Stimulated activated CD4-positive, alpha-beta T cell treated with anti-CD3 and anti-CD28 coated beads, Interleukin-12 subunit alpha, Interleukin-12 subunit beta, amount 100 ng/mL, for 24 hours (primary cell): Measurements from ENCODE around the gene CGRRF1.

Source experiments
- DNase-seq, 2 experiments: peaks; one replicate each; pipeline ENCODE4 v3.0.0-alpha.2; 2020; ENCODE audit warnings: low read depth in 2 of 2

CGRRF1 gene

DNA sequence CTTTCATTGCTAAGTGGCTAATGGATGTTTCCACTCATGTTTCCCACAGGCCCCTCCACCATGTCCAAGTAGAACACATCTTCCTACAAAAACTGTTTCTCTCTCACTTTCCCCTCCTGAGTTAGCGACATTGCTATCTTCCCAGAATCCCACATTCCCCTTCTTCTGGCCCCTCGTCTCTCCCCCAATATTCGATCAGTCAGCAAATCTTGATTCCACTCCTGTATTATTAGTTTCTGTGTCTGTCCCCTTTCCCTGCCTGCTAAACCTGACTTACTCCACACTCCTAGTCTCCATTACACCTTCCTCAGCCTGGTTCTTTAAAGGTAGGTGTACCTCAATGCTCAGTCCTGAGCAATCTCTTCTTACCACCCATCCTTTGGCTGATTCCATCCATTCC lies 37.9 kb downstream of the CGRRF1 start:
- no peak for DNase-seq

DNA sequence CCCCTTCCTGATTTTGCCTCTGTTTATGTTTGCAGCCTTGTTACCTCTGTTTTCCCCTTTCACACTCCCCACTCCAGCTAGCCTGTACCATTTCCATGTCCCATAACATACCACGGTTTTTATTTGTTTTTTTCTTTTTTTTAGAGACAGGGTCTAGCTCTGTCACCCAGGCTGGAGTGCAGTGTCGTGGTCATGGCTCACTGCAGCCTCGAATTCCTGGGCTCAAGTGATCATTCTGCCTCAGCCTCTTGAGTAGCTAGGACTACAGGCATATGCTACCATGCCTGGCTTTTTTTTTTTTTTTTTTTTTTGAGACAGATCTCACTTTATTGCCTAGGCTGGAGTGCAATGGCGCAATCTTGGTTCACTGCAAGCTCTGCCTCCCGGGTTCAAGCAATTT lies 38.8 kb downstream of the CGRRF1 start:
- DNase-seq = no peak

DNA sequence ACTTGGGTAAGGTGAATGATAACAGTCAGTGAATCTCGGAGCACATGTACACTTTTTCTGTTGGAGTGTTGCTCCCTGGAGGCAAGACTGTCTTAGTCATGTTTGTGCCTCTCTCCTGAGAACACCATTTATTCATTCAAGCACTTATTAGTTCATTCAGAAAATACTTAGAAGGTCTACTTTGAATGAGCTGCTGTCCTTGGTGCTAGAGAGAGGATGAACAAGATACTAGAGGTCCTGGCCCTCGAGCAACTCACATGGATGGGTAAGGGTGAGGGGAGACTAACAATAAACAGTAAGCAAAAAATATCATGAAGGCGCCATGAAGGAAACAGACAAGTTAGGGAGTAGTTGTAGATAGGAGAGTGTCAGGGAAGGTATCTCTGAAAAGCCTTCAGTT lies 40.2 kb downstream of the CGRRF1 start:
- no peak for DNase-seq

DNA sequence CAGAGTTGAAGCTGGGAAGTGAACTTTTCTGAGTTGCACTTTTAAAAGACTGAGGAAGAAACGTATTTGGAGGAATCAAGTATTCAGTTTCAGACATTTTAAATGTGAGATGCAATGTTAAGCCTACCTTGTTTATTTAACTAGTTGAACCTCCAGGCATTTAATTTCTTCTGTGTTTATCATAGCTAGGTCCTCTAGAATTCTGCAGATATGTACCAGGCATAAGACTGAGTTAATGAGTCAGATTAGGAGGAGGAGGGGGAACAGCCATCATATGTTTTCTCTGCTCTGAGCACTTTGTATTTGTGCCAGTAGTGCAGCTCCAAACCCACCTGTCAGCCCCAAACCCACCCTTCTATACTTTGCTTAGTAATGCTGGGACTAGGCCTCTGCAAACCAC lies 40.8 kb downstream of the CGRRF1 start:
- no peak for DNase-seq

DNA sequence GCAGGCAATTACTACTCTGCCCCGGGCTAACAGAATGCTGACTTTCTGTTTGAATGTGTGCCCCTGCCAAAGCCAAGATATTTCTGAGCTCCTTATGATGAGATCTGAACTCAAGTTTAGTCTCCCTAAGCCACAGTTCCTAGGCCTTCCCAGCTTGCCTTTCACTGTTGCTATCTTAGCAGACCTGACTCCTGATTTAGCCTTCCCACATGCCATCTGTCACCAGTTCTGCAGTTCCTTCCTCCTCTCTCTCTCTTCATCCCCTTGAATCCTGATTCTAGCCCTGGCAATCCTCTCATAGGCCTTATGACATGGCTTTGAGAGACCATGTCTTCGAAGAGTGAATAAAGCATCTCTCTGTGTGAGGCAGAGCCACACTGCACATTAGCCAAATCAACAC lies 44.7 kb downstream of the CGRRF1 start:
- DNase-seq = no peak

DNA sequence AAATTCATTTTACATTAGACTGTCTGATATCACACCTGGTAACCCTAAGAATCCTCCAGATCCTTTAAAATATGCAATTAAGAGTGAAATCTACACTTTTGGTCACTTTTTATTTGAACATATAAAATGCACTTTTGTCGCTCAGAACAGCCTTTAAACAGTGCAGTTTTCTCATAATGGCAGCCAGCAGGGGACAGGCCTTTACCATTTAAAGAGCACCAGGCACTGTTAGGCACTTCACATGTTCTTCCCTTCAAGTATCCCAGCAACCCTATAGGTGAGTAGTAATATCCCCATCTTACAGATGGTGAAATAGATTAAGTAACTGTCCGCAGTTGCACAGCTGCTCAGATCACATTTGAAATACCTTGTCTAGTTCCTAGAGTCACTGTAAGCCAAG lies 45.9 kb downstream of the CGRRF1 start:
- no peak for DNase-seq

DNA sequence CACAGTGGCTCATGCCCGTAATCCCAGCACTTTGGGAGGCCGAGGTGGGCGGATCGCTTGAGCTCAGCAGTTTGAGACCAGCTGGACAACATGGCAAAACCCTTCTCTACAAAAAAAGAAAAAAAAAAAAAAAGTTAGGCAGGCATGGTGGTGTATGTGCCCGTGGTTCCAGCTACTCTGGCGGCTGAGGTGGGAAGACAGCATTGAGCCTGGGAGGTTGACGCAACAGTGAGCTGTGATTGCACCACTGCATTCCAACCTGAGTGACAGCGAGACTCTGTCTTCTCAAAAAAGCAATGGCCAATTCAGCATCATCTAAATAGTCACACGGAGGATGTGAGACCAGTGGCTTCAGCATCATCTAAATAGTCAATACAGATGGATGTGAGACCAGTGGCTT lies 46.8 kb downstream of the CGRRF1 start:
- no peak for DNase-seq

DNA sequence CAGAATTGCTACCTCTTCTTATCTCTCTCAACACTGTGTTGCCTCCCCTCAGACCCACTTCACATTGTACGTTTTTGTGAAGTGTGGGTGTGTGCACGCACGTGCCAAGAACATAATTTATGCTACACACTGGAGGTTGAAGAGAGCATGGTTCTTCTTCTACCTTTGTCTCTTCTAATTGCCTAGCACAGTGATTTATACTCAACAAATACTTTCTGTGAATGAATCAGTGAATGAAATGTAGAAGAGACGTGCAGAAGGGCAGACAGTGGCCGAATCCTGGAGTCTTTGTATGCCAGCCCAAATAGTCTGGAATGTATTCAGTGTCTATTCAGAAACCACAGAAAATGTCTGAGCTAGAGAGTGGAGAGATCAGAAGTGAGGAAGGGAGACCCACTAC lies 52.6 kb downstream of the CGRRF1 start:
- no peak for DNase-seq

DNA sequence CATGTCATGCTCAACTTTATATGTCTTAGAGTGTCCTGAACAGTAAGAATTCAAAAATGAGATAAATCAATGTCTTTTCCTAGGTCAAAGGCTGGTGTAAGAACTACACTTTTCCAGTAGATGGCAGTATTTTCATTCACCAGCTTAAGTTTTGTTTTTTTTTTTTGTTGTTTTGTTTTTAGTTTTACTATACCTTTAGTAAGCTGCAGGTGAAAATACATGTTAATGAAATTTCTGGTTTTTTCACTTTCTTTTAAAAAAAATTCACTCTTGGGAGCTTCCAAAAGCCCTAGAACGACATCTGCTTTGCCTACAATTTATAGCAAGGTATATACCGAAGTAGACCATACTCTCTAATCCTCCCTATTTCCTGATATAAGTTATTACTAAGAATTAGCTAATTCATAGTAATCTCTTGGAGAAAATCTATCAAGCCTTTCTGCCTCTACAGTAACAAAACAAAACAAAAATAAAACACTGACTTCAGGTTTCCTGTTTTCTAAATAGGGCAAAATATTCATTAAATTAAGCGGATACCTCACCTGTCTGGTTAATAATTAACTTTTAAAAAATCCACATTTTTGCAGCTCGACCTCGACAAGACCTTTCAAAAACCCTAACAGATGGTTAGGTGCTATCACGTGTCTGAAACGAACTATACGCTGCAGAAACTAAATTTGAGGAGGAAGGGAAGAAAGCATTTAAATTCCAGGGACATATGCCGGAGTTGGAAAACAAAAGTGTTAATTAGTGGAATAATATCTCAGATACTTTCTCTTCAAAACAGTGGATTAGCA lies 54.6 kb downstream of the CGRRF1 start:
- no peak for DNase-seq

DNA sequence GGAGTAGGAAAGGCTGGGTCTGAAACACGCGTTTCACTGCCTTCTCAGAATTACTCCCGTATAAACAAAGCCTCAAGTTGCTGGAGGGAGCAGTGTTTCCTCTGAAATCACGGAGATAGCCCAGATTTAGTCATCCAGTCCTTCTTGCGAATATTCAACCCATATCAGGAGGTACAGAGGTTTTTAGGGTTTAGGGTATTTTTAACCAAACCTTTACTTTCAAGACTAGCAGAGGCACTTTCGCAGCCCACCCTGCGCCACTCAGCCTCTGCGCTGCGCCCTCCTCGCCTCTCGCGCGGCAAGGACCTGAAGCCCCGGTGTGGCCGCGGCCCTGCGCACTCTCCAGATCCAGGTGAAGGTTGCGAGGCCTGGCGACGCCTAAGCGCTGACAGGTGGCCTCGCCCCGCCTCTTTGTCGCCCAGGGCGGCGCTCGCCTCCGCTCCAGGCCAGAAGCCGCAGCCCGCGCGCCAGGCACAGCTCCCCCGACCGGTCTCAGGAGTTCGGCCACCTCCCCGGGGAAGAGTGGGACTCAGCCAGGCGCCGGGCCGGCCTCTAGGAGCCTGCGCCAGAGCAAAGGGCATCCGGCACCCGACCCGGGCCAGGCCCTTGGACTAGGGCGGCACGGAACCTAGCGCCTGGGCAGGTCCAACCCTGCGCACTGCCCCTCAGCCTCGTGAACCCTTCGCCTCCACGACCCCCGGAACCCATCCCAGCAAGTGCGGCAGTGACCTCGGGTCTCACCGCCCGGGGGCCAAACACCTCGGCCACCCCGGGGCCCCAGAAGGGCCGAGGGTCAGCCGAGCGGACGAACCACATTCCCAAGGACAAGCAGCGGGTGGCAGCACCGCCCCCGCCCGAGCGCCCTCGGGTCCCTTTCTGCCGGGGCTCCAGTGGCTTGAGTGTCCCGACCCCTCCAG lies 55.4 kb downstream of the CGRRF1 start:
- peak in 1 of 2 experiments; percentile 46 for DNase-seq

DNA sequence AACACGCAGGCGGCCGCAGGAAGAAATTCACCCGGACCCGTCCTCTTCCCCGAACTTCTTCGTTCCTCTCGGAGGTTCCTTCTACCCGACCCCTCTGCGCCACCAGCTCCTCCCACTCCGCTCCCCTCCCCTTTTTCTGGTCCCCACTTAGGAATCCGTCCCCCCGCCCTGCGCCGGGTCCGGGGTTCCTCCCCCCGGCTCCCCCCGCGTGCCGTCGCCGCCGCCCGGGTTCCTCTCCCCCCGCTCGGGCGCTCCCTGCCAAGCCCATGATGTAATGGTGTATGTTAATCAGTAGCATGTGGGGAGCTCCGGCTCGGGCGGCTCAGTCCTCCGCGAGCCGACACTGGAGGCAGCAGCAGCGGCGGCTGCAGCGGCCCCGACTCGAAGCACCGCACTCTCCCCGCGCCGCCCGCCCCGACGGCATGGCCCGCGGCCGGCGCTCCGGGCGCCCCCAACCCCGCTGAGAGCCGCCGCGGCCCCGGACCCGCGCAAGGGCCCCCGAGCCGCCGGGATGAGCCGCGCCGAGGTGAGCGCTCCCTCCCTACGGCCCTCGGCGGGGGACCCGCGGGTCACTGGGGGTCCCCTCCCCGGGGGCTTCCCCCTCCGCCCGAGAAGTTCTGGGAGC lies 56.2 kb downstream of the CGRRF1 start:
- peak in 1 of 2 experiments; percentile 50 for DNase-seq

DNA sequence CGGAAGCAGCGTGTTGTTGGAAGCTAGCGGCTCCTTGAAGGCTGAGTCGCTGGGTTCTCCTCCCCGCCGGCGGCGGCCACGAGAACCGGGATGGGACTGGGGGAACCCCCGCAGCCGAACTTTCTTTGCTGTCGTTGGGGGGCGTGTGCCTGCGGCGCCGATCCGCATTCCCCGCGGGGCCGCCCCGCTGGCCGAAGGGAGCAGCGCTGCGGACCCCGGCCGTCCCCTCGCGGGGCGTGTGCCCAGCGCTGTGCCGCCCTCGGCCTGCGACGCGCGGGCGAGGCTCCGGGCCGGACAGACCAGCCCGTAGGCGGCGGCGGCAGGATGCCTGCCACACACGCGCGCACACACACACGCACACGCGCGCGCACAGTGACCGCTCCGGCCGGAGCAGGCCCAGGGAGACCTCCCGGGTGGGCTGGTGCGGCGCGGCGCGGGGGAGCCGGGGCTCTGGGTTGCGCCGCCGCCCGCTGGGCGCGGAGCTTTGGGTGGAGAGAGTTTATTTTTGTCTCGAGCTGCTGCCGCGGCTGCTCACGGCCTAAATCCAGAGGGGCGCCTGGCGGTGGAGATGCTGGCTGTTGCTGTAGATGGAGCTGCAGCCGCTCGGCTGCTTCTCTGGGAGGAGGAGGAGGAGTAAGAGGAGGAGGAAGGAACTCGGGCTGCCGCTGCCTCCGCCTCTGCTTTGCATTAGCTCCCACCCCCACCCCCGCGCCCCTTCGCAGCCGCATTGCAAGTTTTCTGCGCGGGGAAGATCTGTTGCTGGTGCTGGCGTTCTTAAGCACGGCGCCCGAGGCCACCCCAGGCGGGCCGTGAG lies 56.9 kb downstream of the CGRRF1 start, which contains the start of gene SAMD4A:
Gene SAMD4A, plus strand, starts transcription at position 719 of the 814 bp plus-strand sequence. CDS start 789 bp downstream, outside the sequence.
- peak in 1 of 2 experiments; percentile 31 for DNase-seq

DNA sequence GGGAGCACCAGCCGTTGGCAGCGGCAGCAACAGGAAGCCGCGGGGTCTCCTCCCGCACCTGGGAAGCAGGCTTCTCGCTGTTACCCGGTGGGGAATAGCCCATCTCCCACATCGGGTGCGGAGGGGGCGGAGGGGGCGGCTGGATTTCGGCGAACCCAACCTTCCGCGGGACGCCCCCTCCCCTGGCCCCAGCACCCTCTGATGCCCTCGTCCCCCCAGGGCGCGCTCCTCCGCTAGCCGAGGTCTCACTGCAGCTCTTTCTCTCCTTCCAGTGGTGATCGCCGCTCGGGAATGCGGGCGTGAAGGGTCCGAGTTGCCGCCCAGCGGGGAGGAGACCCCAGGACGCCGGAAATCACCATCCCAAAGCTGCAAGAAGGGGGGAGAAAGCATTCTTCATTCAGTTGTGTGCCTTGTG lies 57.5 kb downstream of the CGRRF1 start:
- DNase-seq = no peak

DNA sequence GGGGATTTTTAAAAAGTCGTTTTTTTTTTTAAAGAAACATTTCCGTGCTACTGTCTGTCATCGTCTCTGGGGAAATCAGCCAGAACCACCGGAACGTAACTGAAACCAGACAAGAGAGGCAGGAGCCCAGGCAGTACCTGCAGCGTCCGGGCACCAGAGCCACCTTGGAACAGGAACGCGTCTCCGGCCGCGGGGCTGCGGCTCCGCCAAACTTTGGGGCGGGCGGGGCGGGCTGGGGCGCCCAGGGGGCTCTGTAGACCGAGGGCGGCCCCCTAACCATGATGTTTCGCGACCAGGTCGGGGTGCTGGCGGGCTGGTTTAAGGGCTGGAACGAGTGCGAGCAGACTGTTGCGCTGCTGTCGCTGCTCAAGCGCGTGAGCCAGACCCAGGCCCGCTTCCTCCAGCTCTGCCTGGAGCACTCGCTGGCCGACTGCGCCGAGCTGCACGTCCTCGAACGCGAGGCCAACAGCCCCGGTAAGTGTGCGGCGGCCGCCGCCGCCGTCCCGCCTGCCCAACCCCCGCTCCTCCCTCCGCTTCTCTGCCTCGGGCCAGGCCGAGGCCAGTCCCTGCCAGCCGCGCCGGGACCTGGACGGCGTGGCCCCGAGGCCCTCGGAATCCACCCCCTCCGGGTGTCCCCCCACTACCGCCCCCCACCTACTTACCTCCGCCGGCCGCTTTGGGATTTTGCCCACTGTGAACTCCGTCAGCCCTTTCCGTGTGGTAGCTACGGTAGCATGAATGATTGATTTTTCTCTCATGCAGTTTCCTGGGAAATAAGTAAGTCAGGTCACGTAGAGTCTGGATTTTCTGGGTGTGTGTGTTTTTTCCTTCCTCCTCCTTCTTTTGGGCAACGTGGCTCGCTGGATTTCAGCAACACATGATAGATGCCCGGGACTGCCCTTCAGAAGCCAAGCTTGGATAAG lies 58.2 kb downstream of the CGRRF1 start:
- peak in 1 of 2 experiments; percentile 30 for DNase-seq

DNA sequence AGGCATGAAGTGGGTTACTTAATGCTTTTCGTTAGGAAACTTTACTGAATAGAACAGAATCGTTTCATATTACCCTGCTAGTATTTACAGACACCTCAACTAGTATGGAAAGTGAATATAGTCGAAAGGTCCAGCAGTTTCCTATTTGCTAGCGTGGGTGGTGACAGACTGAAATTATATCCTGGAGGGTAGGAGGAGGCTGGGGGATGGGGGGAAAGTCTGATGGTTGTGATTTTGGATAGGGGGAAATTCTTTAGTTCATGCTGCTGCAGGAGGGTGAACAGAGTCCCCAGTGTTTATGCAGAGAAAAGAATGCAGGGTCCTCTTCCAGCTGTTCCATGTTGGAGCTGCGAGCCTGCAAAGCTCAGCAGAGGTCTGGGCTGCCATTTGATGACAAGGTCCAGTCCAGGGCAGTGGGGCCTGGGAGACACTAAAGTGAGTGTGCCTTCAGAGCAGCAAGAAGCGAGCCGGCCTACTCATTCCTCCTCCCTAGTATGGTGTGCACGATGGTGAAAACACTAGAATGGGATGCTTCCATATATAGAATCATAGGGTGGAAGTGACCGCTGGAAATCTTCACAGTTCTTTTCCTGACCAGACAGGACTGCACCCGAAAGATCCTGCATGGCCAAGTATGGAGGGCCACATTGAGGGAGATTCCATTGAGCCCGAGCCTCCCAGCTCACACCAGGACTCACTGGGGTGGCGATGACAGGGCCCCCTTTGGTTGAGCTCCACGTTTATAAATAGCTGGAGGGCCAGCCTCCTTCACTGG lies 59.3 kb downstream of the CGRRF1 start:
- no peak for DNase-seq

DNA sequence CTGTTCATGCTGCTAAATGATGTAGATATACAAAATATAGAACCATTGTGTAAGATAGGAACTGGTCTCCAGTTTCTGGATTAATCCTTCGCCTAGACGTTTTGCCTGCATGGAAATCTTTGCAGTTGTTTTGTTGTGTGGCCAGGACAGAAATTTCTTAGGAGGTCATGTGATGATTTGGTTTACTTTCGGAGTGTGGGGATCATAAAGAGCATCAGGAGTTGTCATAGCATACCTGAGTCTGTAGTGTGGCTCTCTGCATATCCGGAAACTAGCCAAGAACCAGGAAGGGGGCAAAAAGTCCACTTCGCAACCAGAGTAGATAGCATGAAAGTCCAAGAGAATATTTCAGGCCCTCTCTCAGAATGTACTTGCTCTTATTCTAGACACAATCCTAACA lies 60.3 kb downstream of the CGRRF1 start:
- no peak for DNase-seq

DNA sequence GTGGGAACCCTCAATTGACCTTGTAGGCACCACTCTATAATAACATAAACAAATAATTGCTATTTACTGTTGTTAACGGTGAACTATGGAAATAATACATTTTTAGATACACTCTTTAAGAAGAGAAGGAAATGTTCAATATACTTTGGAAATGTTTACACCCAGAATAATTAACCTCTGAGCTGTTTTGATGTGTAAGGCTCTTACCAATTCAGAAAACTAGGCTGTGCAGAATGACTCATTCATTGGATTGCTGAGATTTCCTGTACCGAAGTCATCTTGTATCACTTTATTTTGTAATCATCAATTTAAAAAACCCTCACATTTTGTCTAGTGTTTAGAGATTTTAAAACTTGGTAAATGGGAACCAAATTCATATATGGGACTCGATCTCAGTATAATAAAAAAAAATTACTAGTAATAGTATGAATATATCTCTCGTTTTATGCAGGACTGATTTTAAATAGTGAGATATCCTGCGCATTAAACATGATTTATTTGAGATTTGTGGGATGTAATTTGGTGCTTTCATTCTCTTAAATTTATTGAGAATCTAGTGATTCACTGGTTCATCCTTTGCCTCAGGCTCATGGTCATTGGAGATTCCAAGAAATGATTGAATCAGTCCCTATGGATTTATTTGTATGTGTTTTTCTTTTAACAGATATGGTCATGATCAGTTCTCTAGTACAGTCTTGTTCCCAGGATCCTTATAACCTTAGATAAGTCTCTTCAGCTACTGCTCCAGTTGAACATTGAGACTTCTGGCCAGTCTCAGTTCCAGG lies 61.1 kb downstream of the CGRRF1 start:
- no peak for DNase-seq

DNA sequence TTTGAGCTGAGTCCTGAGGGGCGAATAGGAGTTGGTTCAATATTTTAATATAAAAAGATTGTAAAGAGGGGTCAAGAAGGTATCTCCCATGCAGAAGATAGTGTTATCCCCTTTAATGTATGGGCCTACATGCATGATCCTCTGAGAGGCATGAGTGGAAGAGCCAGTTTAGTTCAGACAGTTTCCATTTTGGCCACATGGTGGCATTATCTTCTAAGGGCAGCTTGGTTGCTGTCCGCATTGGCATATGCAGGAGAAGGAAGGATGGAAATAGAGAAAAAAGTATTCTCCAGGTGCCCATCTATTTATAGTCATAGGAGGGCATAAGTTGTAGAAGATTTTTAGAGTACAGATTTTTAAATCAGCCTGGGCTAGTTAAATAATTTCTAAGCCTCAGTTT lies 62.6 kb downstream of the CGRRF1 start:
- no peak for DNase-seq

DNA sequence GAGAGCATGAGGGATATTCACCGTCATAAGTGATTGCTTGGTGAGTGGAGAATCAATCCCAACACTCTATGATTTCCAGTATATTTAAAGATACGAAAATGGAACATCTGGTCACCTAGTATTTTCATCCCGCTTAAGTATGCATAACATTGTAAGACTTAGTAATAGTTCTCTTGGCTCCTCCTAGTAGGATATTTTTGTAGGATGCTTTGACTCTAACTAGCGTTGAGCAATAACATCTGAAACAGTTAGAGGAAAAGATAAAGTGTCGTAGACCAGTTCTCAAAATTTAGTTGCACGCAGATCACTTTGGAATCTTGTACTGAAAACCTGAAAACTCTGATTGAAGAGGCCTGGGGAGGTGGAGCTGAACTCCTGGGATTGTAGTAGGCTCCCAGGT lies 64.8 kb downstream of the CGRRF1 start:
- no peak for DNase-seq
